Fibroblast of skin of right quadriceps (primary cell): ENCODE results near the gene RCAN1.
"Not testable (repeated sequence)": the region's sequence is repeated elsewhere in the genome, so short reads cannot be mapped to it uniquely, and the experiment has no call there.

Experiments used
- DNase-seq: peaks from one replicate; pipeline ENCODE4 v3.0.0-alpha.2; 2013

RCAN1 gene

DNA sequence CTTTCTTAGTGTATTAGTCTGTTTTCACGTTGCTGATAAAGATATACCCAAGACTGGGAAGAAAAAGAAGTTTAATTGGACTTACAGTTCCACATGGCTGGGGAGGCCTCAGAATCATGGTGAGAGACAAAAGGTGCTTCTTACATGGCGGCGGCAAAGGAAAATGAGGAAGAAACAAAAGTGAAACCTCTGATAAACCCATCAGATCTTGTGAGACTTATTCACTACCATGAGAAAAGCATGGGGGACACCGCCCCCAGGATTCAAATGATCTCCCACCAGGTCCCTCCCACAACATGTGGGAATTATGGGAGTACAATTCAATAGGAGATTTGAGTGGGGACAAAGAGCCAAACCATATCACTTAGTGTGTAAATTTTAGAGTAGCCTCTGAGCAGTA, 46.1 kb downstream of the RCAN1 start:
- DNase-seq, result not testable (repeated sequence)

GRCh38 chr21:34567604-34568155, 47.2 kb downstream of the RCAN1 start:
- no peak for DNase-seq

DNA sequence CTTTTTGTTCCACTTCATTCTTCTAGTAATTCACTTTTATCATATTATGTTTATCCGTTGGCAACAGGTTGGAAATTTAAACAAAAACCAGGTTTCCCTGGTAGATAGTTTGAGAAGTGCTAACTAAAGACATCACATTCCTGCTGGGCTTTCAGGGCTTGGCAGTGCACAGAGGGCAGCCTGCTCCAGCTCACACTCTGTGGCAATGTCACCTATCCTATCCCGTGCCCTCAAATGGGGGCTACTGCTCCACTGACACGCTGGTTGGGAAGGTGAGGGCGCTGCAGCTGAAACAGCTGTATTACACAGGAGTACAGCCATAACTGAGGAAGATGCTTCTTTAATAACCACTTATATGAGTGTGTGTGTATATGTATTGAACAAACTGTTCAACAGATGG, 49.7 kb downstream of the RCAN1 start:
- no peak for DNase-seq

GRCh38 chr21:34563370-34563769, 51.5 kb downstream of the RCAN1 start:
- DNase-seq, result not testable (repeated sequence)

DNA sequence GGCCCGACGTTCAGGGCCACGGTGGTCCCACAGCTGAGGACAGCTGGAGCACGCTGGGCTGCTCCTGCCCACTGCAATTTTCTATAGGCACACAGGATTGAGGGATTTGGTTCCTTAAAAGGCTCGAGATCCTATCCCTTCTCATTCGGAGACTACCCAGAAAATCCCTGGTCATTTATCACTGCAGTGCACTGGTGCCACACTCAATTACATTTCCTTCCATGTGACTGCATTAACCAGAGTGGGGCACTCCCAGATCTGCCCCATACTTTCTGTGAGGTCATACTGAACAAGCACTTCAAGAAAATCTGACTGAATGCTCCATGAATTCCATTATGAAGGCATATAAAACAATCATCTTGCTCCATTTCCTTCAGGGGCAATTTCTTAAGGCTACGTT, 53.1 kb downstream of the RCAN1 start:
- no peak for DNase-seq

GRCh38 chr21:34560609-34561008, 54.3 kb downstream of the RCAN1 start:
- DNase-seq, result no peak

GRCh38 chr21:34560021-34560420, 54.9 kb downstream of the RCAN1 start:
- DNase-seq, result no peak

- DNase-seq, result peak; percentile 20
These were observed 55.8 kb downstream of the RCAN1 start for GRCh38 chr21:34559089-34559631.

DNA sequence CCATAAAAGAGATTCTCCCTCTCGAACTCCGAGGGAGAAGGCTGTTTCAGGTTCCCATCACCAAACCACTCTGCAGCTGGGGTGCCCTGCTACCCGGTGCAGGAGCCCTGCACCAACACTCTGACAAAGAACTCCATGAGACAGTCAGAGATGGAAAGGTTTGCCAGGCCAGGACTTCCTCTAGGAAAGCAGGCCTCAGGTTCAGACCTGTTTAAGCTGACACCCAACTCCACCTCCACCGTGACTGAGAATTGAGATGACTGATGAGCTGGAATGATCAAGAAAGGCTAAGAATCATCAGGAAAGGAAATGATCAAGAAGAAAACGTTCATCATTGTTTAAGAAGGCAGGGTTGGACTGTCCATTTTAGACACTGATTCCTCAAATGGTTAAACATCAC, 56.7 kb downstream of the RCAN1 start:
- no peak for DNase-seq

DNA sequence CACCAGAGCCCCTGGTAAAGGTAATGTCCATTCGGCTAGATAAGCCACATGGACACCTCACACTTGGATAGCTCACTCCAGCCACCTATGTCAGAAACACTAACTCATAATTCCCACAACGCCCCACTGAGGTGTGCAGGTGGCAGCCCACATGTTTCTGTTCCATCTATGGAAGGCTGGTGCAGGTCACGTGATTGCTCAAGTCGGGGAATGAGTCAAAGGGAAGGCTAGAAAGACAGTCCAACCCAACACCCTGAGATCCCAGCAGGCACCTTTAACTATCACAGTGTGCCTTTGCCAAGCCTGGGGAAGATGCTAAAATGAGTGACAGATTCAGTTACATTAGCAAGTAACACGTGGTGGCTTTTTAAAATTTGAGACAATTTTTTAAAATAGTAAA, 57.7 kb downstream of the RCAN1 start:
- DNase-seq, result no peak

- DNase-seq, result not testable (repeated sequence)
These were observed 60.2 kb downstream of the RCAN1 start for GRCh38 chr21:34554670-34555069.

- DNase-seq, result no peak
These were observed 60.7 kb downstream of the RCAN1 start for GRCh38 chr21:34554227-34554626.

GRCh38 chr21:34553151-34553952, 61.6 kb downstream of the RCAN1 start:
- DNase-seq, result peak; percentile 94

GRCh38 chr21:34552360-34553098, 62.4 kb downstream of the RCAN1 start:
- peak; percentile 81 for DNase-seq

DNA sequence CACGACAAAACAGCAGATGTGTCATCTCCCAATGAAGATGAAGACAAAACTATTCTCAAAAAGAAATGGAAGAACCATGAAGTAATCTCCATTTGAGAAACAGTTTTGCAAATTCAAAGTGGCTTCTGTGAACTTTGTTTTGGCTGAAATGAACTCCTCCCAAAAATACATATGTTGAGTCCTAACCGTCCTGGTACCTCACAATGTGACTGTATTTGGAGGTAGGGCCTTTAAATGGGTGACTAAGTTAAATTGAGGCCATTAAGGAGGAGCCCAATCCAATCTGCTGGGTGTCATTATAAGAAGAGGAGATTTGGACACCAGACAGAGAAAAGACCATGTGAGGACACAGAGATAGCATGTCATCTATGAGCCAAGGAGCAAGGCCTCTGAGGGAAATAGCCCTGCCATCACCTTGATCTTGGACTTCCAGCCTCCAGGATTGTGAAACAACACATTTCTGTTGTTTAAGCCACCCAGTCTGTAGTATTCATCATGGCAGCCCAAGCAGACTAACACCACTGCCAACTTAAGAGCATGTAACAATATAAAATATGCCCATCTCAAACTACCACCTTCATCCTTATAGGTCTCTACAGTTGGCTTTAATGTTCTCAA, 64.6 kb downstream of the RCAN1 start:
- DNase-seq, result no peak

- no peak for DNase-seq
These were observed 66.0 kb downstream of the RCAN1 start for GRCh38 chr21:34548781-34549376.

- no peak for DNase-seq
These were observed 68.4 kb downstream of the RCAN1 start for GRCh38 chr21:34546542-34546941.

- DNase-seq, result peak; percentile 92
These were observed 69.6 kb downstream of the RCAN1 start for GRCh38 chr21:34545079-34545884.

DNA sequence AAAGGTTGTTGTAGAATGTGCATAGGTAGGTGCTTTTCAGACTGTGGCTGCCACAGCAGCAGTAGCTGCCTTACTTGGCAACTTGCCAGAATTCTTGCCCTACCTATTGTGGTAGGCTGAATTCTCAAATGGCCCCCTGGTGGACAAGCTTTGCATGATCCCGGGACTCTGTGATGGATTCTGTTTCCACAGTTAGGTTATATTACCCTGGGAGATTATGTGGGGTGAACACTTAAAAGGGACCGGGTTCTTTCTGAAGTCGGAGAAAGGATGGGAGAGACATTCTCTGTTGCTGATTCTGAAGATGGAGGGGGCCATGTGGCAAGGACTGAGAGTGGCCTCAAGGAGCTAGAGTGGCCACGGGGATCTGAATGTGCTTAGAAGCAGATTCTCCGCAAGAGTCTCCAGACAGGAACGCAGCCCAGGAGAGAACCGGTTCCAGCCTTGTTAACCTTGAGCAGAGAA, 70.8 kb downstream of the RCAN1 start:
- DNase-seq, result peak; percentile 74

- no peak for DNase-seq
These were observed 71.9 kb downstream of the RCAN1 start for GRCh38 chr21:34543017-34543416.

DNA sequence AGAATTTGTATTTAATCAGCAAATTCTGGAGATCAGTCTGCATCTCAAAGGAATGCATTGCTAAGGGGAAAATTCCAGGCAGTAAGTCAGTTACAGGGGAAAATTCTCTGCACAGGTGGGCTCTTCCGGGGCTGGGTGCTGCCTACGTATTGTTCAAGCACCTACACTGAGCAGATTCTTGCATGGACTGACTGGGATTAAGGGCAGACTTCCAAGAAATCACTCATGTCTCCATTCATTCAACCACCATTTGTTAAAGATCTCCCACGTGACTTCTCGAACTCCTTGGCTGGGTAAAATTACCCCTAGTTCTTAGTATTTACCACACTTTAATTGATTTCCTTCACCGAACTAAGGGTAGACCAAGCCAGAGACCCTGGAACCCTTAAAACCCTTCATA, 74.7 kb downstream of the RCAN1 start:
- DNase-seq, result no peak

DNA sequence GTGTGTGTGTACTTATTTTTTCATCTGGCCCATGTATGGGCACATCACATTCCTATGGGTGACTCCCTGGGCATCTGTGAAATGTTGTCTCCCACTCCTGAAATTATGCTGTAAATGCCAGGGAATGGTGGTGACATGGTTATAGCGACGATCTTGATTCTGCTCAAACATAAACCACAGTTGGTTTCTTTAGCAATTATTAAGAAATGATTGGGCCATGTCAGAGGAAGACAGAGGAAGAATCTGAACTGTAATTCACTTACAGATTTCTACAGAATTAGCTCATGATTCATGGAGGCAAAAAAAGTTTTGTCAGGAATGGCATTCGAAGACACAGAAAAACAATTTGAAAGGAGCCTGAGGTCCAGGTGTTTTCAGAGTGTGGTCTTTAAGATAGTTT, 77.1 kb downstream of the RCAN1 start:
- peak; percentile 40 for DNase-seq
